ENCODE results near the gene BNIP2.

BNIP2 gene

GRCh38 chr15:59685737-59686297, 3.3 kb downstream of the BNIP2 start:
- Histone ChIP-seq H3K4me3 (ENCODE audit: low read depth, low read length) (no peak overlapping the region), H3K27ac (no peak overlapping the region), H3K27me3 (replicated peaks) (no peaks in the 10 kb centered on the region), H3K36me3 (replicated peaks) (peaks cover 18% of the 10 kb centered on the region)
- no peak for TF ChIP-seq CTCF (IDR thresholded peaks at IDR 0.05; ENCODE audit: low read depth, low read length, missing control alignments)
- DNase-seq: no peak
- in situ Hi-C loops (cut with HindIII; ENCODE audit: low pct_ligation_motif_present, low sequenced_read_pairs): no loop called here

GRCh38 chr15:59680870-59681269, 8.2 kb downstream of the BNIP2 start:
- in situ Hi-C loops (cut with HindIII; ENCODE audit: low pct_ligation_motif_present, low sequenced_read_pairs): no loop called here
- DNase-seq: no peak
- peaks cover 59% of the 10 kb centered on the region for H3K36me3 ChIP-seq (replicated peaks)
- no peaks in the 10 kb centered on the region for H3K27me3 ChIP-seq (replicated peaks)
- H3K4me3 ChIP-seq (ENCODE audit: low read depth, low read length): no peak overlapping the region
- H3K27ac ChIP-seq: no peak overlapping the region
- no peak for TF ChIP-seq CTCF (IDR thresholded peaks at IDR 0.05; ENCODE audit: low read depth, low read length, missing control alignments)

GRCh38 chr15:59680346-59680745, 8.8 kb downstream of the BNIP2 start:
- Histone ChIP-seq H3K27me3 (replicated peaks) (no peaks in the 10 kb centered on the region), H3K27ac (no peak overlapping the region), H3K4me3 (ENCODE audit: low read depth, low read length) (no peak overlapping the region), H3K36me3 (replicated peaks) (peaks cover 64% of the 10 kb centered on the region)
- in situ Hi-C loops (cut with HindIII; ENCODE audit: low pct_ligation_motif_present, low sequenced_read_pairs): no loop called here
- TF ChIP-seq CTCF (IDR thresholded peaks at IDR 0.05; ENCODE audit: low read depth, low read length, missing control alignments): no peak
- no peak for DNase-seq

DNA sequence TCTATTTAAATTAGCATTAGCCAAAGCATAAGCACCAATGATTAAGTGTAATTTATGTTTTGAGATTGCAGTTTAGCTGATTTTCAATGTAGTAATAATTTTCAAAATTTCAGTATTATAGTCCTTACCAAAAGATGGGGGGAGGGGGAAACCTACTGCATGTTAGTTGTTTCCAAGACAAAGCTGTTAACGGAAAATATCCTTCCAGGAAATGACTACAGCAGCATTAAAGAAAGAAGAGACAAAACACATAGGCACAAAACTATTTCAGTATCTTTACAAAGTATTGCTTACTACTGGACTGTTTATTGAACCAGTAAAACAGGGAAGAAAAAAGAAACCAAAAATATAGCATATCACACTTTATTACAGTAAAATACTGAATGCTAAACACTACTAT, 10.5 kb downstream of the BNIP2 start:
- H3K27me3 ChIP-seq (replicated peaks): no peaks in the 10 kb centered on the region
- peaks cover 76% of the 10 kb centered on the region for H3K36me3 ChIP-seq (replicated peaks)
- DNase-seq: no peak
- H3K4me3 ChIP-seq (ENCODE audit: low read depth, low read length): no peak overlapping the region
- no peak overlapping the region for H3K27ac ChIP-seq
- TF ChIP-seq CTCF (IDR thresholded peaks at IDR 0.05; ENCODE audit: low read depth, low read length, missing control alignments): no peak
- in situ Hi-C loops (cut with HindIII; ENCODE audit: low pct_ligation_motif_present, low sequenced_read_pairs): no loop called here

- TF ChIP-seq CTCF (IDR thresholded peaks at IDR 0.05; ENCODE audit: low read depth, low read length, missing control alignments): no peak
- no peak for DNase-seq
- peaks cover 78% of the 10 kb centered on the region for H3K36me3 ChIP-seq (replicated peaks)
- no peak overlapping the region for H3K27ac ChIP-seq
- no peak overlapping the region for H3K4me3 ChIP-seq (ENCODE audit: low read depth, low read length)
- H3K27me3 ChIP-seq (replicated peaks): no peaks in the 10 kb centered on the region
- in situ Hi-C loops (cut with HindIII; ENCODE audit: low pct_ligation_motif_present, low sequenced_read_pairs): no loop called here
Measured at GRCh38 chr15:59678172-59678571, 10.9 kb downstream of the BNIP2 start.

DNA sequence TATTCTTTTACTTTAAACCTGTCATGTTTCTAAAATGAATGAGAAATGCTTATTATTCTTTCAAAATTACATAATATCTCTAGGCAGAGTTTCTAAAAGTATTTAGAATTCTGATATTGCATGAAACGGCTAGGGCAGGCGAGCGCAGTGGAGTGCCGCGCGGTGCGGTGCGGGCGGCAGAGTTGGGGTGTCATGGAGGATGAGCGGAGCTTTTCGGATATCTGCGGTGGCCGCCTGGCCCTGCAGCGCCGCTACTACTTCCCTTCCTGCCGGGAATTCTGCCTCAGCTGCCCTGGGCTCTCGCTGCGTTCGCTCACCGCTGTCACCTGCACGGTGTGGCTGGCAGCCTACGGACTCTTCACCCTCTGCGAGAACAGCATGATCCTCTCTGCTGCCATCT, 12.6 kb downstream of the BNIP2 start:
- TF ChIP-seq CTCF (IDR thresholded peaks at IDR 0.05; ENCODE audit: low read depth, low read length, missing control alignments): no peak
- no peak for DNase-seq
- Histone ChIP-seq H3K27ac (no peak overlapping the region), H3K27me3 (replicated peaks) (no peaks in the 10 kb centered on the region), H3K36me3 (replicated peaks) (peaks cover 81% of the 10 kb centered on the region), H3K4me3 (ENCODE audit: low read depth, low read length) (no peak overlapping the region)
- in situ Hi-C loops (cut with HindIII; ENCODE audit: low pct_ligation_motif_present, low sequenced_read_pairs): no loop called here
